Kidney tubule cell (primary cell): ENCODE results near the gene RUFY2.

Experiments
- DNase-seq: peaks from one replicate; pipeline ENCODE4 v3.0.0-alpha.2; 2018; ENCODE audit warnings: low spot score

The RUFY2 gene

GRCh38 chr10:68406815-68407548 lies at the start of gene RUFY2:
TSS of gene RUFY2 (minus strand) at chr10:68407277. CDS start at chr10:68407189, 88 bp downstream.
- DNase-seq, result peak; percentile 87

DNA sequence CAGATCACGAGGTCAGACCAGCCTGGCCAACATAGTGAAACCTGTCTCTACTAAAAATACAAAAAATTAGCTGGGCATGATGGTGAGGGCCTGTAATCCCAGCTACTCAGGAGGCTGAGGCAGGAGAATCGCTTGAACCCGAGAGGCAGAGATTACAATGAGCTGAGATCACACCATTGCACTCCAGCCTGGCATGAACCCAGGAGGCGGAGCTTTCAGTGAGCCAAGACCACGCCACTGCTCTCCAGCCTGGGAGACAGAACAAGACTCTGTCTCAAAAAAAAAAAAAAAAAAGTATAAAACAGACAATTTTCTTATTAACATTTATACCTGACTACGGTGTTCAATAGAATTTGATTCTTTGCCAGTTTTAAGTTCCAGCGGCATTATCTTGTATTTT lies 42.6 kb upstream of the RUFY2 start:
- DNase-seq, result peak; percentile 42

DNA sequence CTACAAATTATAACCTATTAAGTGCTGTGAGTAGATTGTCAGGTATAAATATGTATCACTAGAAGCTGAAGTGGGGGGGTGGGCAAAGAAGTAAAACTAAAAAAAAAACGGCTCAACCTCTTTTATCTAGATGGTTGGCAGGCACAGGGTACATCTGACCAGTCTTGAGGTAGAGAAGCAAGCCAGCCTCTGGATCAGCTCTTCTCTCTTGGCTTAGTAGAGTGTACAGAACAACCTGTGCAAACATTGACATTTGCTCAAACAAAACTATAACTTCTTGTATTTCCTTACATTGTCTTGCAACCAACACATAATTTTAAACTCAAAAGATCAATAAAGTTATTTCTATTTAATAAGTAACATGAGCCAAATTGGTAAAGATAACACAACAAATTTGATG lies 39.1 kb upstream of the RUFY2 start:
- no peak for DNase-seq

GRCh38 chr10:68442971-68443370 lies 35.9 kb upstream of the RUFY2 start:
- DNase-seq, result no peak

DNA sequence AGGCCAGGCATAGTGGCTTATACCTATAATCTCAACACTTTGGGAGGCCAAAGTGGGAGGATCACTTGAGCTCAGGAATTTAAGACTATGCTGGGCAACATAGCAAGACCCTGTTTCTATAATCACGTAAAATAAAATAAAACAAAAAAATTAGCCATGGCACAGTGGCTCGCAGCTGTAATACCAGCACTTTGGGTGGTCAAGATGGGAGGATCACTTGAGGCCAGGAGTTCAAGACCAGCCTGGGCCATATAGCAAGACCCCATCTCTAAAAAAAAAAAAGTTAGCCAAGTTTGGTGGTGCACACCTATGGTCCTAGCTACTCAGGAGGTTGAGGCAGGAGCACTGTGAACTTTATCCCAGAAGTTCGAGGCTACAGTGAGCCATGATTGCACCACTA lies 33.8 kb upstream of the RUFY2 start:
- no peak for DNase-seq

GRCh38 chr10:68435803-68436202 lies 28.7 kb upstream of the RUFY2 start:
- DNase-seq, result no peak

DNA sequence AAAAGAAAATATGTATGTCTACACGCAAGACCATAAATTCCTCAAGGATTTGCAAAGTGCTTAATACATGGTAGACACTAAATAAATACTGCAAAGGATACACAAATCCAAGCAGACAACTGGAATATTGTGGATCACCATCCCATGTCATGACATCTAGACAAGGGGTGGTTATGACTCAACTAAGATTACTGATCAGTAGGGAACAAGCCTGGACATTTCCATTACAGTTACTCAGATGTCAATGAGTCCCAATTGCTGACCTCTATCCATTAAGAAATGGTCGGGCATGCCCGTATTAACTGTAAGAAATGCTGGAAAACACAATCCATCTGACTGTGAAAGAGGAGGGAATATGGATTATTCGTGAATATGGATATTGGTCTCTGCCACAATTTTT lies 27.6 kb upstream of the RUFY2 start:
- peak; percentile 2 for DNase-seq

GRCh38 chr10:68428396-68429104 lies 21.5 kb upstream of the RUFY2 start:
- DNase-seq, result no peak

DNA sequence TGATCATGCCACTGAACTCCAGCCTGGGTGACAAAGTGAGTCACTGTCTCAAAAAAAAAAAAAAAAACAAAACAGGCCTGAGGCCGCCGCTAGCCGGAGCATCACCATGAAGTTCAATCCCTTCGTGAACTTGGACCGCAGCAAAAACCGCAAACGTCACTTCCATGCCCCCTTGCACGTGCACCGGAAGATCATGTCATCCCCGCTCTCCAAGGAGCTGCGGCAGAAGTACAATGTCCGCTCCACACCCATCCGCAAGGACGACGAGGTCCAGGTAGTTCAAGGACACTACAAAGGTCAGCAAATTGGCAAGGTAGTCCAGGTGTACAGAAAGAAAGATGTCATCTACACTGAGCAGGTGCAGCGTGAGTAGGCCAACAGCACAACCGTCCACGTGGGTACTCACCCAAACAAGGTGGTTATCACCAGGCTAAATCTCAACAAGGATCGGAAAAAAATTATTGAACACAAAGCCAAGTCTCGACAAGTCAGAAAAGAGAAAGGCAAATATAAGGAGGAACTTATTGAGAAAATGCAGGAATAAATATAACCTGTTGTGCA lies 17.5 kb upstream of the RUFY2 start:
- no peak for DNase-seq

- DNase-seq, result no peak
These were observed 16.4 kb upstream of the RUFY2 start for GRCh38 chr10:68423522-68423921.

DNA sequence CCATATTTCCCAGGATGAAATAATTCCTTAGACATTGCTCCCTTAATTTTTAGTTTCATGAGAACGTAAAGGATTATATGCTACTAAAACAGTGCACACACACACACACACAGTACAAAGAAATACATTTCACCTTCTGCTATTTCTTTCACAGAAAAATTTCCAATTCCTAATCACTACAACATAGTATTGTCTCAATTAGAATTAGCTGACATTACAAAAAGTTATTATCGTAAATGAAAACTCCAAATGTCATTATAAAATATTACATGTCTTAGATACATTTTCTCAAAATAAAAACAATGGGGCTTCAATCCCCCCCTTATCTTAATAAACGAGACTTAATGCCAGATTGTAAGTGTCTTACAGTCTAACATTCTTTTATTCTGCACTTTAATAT lies 12.3 kb upstream of the RUFY2 start:
- DNase-seq, result no peak

DNA sequence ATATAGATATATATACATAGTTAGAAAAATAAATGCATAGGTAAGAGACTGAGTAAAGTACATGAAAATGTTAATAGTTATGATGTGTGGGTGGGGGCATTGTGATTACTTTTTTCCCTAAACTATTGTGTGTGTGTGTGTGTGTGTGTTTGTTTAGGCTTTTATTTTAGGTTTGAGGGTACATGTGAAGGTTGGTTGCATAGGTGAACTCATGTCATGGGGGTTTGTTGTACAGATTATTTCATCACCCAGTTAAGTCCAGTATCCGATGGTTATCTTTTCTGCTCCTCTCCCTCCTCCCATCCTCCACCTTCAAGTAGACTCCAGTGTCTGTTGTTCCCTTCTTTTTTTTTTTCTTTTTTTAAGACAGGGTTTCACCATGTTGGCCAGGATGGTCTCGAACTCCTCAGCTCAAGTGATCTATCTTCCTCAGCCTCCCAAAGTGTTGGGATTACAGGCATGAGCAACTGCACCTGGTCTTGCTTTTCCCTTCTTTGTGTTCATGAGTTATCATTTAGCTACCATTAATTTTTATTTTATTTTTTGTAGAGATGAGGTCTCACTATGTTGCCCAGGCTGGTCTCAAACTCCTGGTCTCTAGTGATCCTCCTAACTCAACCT lies 1.9 kb upstream of the RUFY2 start:
- DNase-seq, result no peak

DNA sequence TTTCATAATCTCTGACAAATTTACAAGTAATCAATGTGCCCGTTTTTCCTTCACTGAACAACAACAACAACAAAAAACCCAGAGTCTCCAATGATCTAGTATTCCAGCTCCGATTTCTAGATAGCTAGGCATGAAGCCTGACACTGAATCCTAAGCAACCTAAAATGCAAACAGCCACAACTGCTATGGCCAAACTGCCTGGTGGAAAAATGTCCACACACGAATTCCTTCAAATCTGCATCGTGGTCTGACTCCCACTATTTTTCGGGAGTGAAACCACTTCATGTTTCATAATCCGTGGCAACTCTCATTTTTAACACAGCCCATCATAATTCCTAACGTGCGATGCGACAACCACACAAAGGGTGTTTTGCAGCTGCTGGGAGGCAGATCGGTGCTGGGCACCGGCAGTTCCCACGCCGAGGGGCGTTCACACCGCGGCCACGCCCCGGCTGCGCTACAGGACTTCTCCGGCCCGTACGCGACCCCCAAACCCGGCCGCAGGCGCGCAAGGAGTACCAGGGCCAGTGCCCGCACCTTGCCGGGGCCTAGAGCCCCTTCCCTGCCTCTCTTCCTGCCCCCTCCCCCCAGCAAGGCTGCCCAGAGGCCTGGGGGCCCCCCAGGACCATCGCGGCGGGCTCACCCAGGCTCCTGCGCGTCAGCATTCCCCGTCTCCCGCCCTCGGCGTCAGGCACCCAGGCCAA lies 814 bp downstream of the RUFY2 start:
- DNase-seq, result peak; percentile 56

DNA sequence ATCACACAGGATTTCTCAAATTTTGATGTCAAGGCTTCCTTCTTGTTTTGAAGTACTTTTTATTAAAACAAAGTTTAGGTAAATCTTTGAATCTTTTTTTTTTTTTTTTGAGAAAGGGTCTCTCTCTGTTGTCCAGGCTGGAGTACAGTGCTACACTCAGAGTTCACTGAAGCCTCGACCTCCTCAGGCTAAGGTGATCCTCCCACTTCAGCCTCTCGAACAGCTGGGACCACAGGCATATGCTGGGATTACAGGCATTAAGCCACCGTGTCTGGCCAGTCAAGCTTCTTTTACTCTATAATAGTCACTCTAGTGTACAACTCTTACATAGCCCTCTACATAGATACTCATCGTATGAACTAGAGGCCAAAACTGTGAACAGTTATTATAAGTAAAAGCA lies 3.4 kb downstream of the RUFY2 start:
- no peak for DNase-seq

DNA sequence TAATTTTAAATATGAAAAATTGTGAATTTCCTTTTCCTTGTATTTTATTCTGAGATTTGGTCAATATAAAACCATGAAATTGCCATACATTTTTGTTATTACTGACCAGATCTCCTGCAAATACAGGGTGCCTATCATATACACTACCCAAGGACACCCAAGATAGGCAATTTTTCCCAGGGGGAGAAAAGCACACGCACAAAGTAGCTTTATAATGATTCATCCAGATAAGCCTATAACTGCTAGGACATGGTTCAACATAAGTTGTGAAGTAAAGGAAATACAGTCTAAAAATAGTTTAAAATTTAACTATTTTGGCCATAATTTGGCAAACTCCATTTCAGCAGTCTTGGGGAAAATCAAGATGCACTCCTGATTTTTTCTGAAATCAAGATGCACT lies 4.8 kb downstream of the RUFY2 start:
- DNase-seq, result no peak

GRCh38 chr10:68397005-68397404 lies 10.1 kb downstream of the RUFY2 start:
- no peak for DNase-seq

DNA sequence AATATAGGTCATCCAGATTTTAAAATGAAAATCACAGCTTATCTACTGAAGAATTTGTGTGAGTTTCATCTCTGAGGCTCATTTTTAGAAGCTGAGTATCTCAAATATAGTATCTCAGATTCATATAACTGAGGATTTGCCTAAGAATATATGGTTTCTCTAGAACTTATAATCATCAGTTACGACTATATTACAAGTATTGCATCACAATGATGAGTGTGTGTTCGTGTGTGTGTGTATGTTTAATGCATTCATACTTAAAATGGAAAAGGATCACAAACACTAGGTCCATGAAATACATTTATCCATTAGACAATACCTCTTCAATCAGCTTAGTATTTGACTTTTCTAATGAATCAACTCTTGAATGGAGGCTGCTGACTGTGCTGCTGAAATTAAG lies 21.3 kb downstream of the RUFY2 start:
- DNase-seq, result no peak

- DNase-seq, result no peak
These were observed 35.5 kb downstream of the RUFY2 start for GRCh38 chr10:68371604-68372003.

GRCh38 chr10:68367121-68367520 lies 40.0 kb downstream of the RUFY2 start:
- no peak for DNase-seq

DNA sequence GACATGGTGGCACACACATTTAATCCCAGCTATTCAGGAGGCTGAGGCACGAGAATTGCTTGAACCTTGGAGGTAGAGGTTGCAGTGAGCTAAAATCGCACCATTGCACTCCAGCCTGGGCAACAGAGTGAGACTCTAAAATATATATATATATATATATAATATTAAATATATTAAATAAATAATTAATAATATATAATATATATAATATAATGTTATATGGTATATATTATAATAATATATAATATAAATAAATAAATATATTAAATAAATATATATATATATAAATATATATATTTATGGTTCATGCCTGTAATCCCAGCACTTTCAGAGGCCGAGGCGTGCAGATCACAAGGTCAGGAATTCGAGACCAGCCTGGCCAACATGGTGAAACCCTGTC lies 40.5 kb downstream of the RUFY2 start:
- no peak for DNase-seq

GRCh38 chr10:68365611-68366010 lies 41.5 kb downstream of the RUFY2 start:
- no peak for DNase-seq

DNA sequence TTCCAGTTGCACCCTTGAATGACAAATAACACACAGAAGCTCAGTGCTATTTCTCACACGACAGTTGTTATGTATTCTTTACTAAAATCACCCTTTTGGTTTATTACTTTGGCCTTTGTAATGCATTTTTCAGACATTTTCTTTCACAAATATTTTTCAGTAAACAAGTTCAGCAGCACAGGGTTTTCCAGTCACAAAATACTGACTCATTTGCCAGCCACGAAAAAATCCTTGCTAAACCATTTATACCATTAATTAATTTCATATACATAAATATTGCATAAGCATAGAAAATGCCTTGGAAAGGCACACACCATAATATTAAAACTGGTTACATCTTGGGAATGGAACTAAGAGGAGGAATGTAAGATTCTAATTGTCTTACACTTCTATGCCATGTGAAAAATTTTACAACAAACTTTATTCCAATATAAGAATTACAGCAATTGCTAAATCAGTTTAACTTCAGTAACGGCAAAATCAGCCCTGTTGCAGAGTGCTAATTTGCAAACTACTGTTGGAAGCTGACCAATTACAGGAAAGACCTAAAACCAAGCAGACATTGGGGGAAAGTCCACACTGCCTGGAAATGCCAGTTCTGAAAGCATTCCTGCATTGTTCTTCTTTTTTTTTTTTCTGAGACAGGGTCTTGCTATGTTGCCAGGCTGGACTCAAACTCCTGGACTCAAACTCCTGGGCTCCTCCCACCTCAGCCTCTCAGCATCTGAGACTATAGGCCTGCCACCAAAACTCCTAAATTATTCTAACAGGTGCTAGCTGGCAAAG lies 42.8 kb downstream of the RUFY2 start:
- DNase-seq, result no peak
